ENCODE measurements around the gene LGALS4.

- TF ChIP-seq CTCF (IDR thresholded peaks at IDR 0.05): no peak
- TF ChIP-seq POLR2A (IDR thresholded peaks at IDR 0.05): no peak
Observed at GRCh38 chr19:38816131-38816750, 3.5 kb upstream of the LGALS4 start.
